Stimulated activated CD8-positive, alpha-beta memory T cell treated with anti-CD3 and anti-CD28 coated beads, Interleukin-4, amount 100 ng/mL, for 48 hours (primary cell): ENCODE data around the gene MVP.
A peak's percentile ranks its signal among the peaks of the same experiment; 100 is the strongest.
"Not testable (repeated sequence)": the region's sequence is repeated elsewhere in the genome, so short reads cannot be mapped to it uniquely, and the experiment has no call there.

ENCODE experiments used
- DNase-seq: peaks from one replicate; pipeline ENCODE4 v3.0.0-alpha.2; 2020

MVP gene

GRCh38 chr16:29815793-29816693, 4.2 kb upstream of the MVP start, which contains the start of gene PAGR1:
PAGR1 (plus strand) TSS chr16:29816152; CDS start chr16:29816526, 374 bp downstream.
- peak; percentile 99 for DNase-seq

- DNase-seq: peak; percentile 80
Measured at GRCh38 chr16:29816694-29817441, 3.4 kb upstream of the MVP start.

- no peak for DNase-seq
Measured at GRCh38 chr16:29818082-29818481, 2.2 kb upstream of the MVP start.

- no peak for DNase-seq
Measured at GRCh38 chr16:29819506-29819905, 756 bp upstream of the MVP start.

GRCh38 chr16:29820730-29821642, 724 bp downstream of the MVP start:
- DNase-seq: peak; percentile 76

- no peak for DNase-seq
Measured at GRCh38 chr16:29821643-29822115, 1.4 kb downstream of the MVP start.

GRCh38 chr16:29824589-29825144, 4.4 kb downstream of the MVP start:
- no peak for DNase-seq

- peak; percentile 67 for DNase-seq
Measured at GRCh38 chr16:29825145-29826044, 5.1 kb downstream of the MVP start.

GRCh38 chr16:29826342-29826695, 6.1 kb downstream of the MVP start:
- DNase-seq: no peak

- no peak for DNase-seq
Measured at GRCh38 chr16:29830774-29831173, 10.5 kb downstream of the MVP start.

- DNase-seq: no peak
Measured at GRCh38 chr16:29831490-29831889, 11.2 kb downstream of the MVP start.

GRCh38 chr16:29833219-29833618, 13.0 kb downstream of the MVP start:
- not testable (repeated sequence) for DNase-seq

GRCh38 chr16:29834079-29834478, 13.8 kb downstream of the MVP start:
- DNase-seq: peak; percentile 45

GRCh38 chr16:29835926-29836325, 15.7 kb downstream of the MVP start:
- DNase-seq: no peak

- no peak for DNase-seq
Measured at GRCh38 chr16:29836623-29837022, 16.4 kb downstream of the MVP start.

- no peak for DNase-seq
Measured at GRCh38 chr16:29837841-29838240, 17.6 kb downstream of the MVP start.

- DNase-seq: no peak
Measured at GRCh38 chr16:29839822-29840221, 19.6 kb downstream of the MVP start.

- DNase-seq: no peak
Measured at GRCh38 chr16:29840240-29840639, 20.0 kb downstream of the MVP start.

GRCh38 chr16:29841631-29842030, 21.4 kb downstream of the MVP start:
- DNase-seq: no peak

GRCh38 chr16:29842732-29843346, 22.6 kb downstream of the MVP start:
- DNase-seq: no peak

- DNase-seq: no peak
Measured at GRCh38 chr16:29843931-29844330, 23.7 kb downstream of the MVP start.
